ENCODE results near the gene EFHD2.

Gene EFHD2

GRCh38 chr1:15435239-15436077 is 25.8 kb downstream of the EFHD2 start:
- no peak for TF ChIP-seq CTCF (conservative IDR thresholded peaks at IDR 0.05; ENCODE audit: low read depth)
- ChIA-PET POLR2A (ENCODE audit: low non-redundant PET) (no interaction called here), CTCF (no interaction called here)

GRCh38 chr1:15436881-15437442 is 27.3 kb downstream of the EFHD2 start:
- DNase-seq (ENCODE audit: low spot score), result no peak
- CTCF ChIA-PET, result interaction anchor here (0.5 to 1.0 kb wide), 2 partner anchors 13 kb away, joined by 3 to 9 read pairs; no protein-coding TSS in a partner anchor

More at GRCh38 chr1:15435239-15436077, 25.8 kb downstream of the EFHD2 start:
- DNase-seq (ENCODE audit: low spot score), result no peak
- H3K27ac ChIP-seq, result no peak overlapping the region

GRCh38 chr1:15439325-15439724 is 29.6 kb downstream of the EFHD2 start:
- ChIA-PET POLR2A (ENCODE audit: low non-redundant PET) (no interaction called here), CTCF (no interaction called here)

More at GRCh38 chr1:15436881-15437442, 27.3 kb downstream of the EFHD2 start:
- POLR2A ChIA-PET (ENCODE audit: low non-redundant PET), result no interaction called here
- TF ChIP-seq CTCF (conservative IDR thresholded peaks at IDR 0.05; ENCODE audit: low read depth), result no peak
- H3K27ac ChIP-seq, result no peak overlapping the region

GRCh38 chr1:15440357-15440756 is 30.7 kb downstream of the EFHD2 start:
- no peak for TF ChIP-seq CTCF (conservative IDR thresholded peaks at IDR 0.05; ENCODE audit: low read depth)
- no peak overlapping the region for H3K27ac ChIP-seq
- ChIA-PET CTCF (interaction anchor here (1.4 to 1.5 kb wide), 2 partner anchors 9 to 61 kb away, joined by 3 read pairs; no protein-coding TSS in a partner anchor), POLR2A (ENCODE audit: low non-redundant PET) (no interaction called here)
- DNase-seq (ENCODE audit: low spot score), result no peak

More at GRCh38 chr1:15439325-15439724, 29.6 kb downstream of the EFHD2 start:
- TF ChIP-seq CTCF (conservative IDR thresholded peaks at IDR 0.05; ENCODE audit: low read depth), result no peak
- no peak overlapping the region for H3K27ac ChIP-seq
- DNase-seq (ENCODE audit: low spot score), result no peak

GRCh38 chr1:15441247-15441646 is 31.6 kb downstream of the EFHD2 start:
- H3K27ac ChIP-seq, result no peak overlapping the region
- ChIA-PET CTCF (interaction anchor here (0.8 to 1.5 kb wide), 3 partner anchors 10 to 118 kb away, joined by 3 read pairs; no protein-coding TSS in a partner anchor), POLR2A (ENCODE audit: low non-redundant PET) (no interaction called here)
- no peak for TF ChIP-seq CTCF (conservative IDR thresholded peaks at IDR 0.05; ENCODE audit: low read depth)
- DNase-seq (ENCODE audit: low spot score), result no peak

GRCh38 chr1:15442119-15442518 is 32.4 kb downstream of the EFHD2 start:
- CTCF ChIA-PET, result no interaction called here

More at GRCh38 chr1:15442119-15442518, 32.4 kb downstream of the EFHD2 start:
- no peak for TF ChIP-seq CTCF (conservative IDR thresholded peaks at IDR 0.05; ENCODE audit: low read depth)
- no peak for DNase-seq (ENCODE audit: low spot score)
- POLR2A ChIA-PET (ENCODE audit: low non-redundant PET), result no interaction called here
- H3K27ac ChIP-seq, result no peak overlapping the region
